ENCODE data around the gene C8A. TPM values are rescaled to one million over a fixed set of nuclear protein-coding genes. Genes with fewer than 3 reads are reported as not detected.

C8A gene
- total RNA-seq, 1 donor from 2014 or later, result not detected

GRCh38 chr1:56894014-56894413, 39.4 kb downstream of the C8A start:
- no peak for DNase-seq

- no peak for DNase-seq
These were observed 42.8 kb downstream of the C8A start for GRCh38 chr1:56897150-56898004.

GRCh38 chr1:56898005-56898373, 43.4 kb downstream of the C8A start:
- no peak for DNase-seq

GRCh38 chr1:56898879-56899278, 44.3 kb downstream of the C8A start:
- DNase-seq, result no peak

GRCh38 chr1:56901716-56902115, 47.1 kb downstream of the C8A start:
- DNase-seq, result no peak

GRCh38 chr1:56903778-56904177, 49.2 kb downstream of the C8A start:
- DNase-seq, result no peak

GRCh38 chr1:56904663-56905397, 50.2 kb downstream of the C8A start:
- no peak for DNase-seq

GRCh38 chr1:56905667-56906066, 51.1 kb downstream of the C8A start:
- no peak for DNase-seq

- DNase-seq, result no peak
These were observed 54.1 kb downstream of the C8A start for GRCh38 chr1:56908619-56909221.

GRCh38 chr1:56910441-56910985, 55.9 kb downstream of the C8A start:
- DNase-seq, result no peak

- no peak for DNase-seq
These were observed 56.7 kb downstream of the C8A start for GRCh38 chr1:56911098-56911938.

GRCh38 chr1:56912325-56912724, 57.7 kb downstream of the C8A start:
- no peak for DNase-seq

GRCh38 chr1:56915960-56916359, 61.4 kb downstream of the C8A start:
- DNase-seq, result no peak

GRCh38 chr1:56916630-56917029, 62.0 kb downstream of the C8A start:
- no peak for DNase-seq

- DNase-seq, result no peak
These were observed 62.8 kb downstream of the C8A start for GRCh38 chr1:56917356-56917755.

- no peak for DNase-seq
These were observed 66.0 kb downstream of the C8A start for GRCh38 chr1:56920591-56921001.

GRCh38 chr1:56921479-56921878, 66.9 kb downstream of the C8A start:
- no peak for DNase-seq

- no peak for DNase-seq
These were observed 67.5 kb downstream of the C8A start for GRCh38 chr1:56922070-56922469.

GRCh38 chr1:56922507-56922906, 67.9 kb downstream of the C8A start:
- DNase-seq, result no peak

GRCh38 chr1:56923201-56923600, 68.6 kb downstream of the C8A start:
- no peak for DNase-seq

- DNase-seq, result no peak
These were observed 69.5 kb downstream of the C8A start for GRCh38 chr1:56924116-56924515.

GRCh38 chr1:56925193-56925592, 70.6 kb downstream of the C8A start:
- DNase-seq, result no peak

All from dermis blood vessel endothelial cell (primary cell).